ENCODE measurements around the gene ABHD17C. TPM values are rescaled to one million over a fixed set of nuclear protein-coding genes. Genes with fewer than 3 reads are reported as not detected.

The ABHD17C gene
- total RNA-seq, 1 donor from 2014 or later = 6.8 TPM

- Mint-ChIP-seq H3K27me3 (ENCODE audit: unreplicated experiment) (peaks cover 12% of the 10 kb centered on the region), H3K36me3 (ENCODE audit: unreplicated experiment) (no peaks in the 10 kb centered on the region), H3K4me3 (ENCODE audit: unreplicated experiment) (peak overlapping the region; percentile 94), H3K9me3 (ENCODE audit: unreplicated experiment) (peaks cover 11% of the 10 kb centered on the region), H3K27ac (ENCODE audit: unreplicated experiment) (peak overlapping the region; percentile 62), H3K4me1 (ENCODE audit: low read depth, unreplicated experiment) (peaks cover 8% of the 10 kb centered on the region)
- no peak for DNase-seq
- no peak for TF ChIP-seq CTCF (IDR thresholded peaks at IDR 0.05; ENCODE audit: partially characterized antibody, unreplicated experiment)
These were observed 976 bp downstream of the ABHD17C start for GRCh38 chr15:80695911-80696661.

GRCh38 chr15:80697075-80697685 lies 2.1 kb downstream of the ABHD17C start:
- DNase-seq = no peak
- no peaks in the 10 kb centered on the region for H3K36me3 Mint-ChIP-seq (ENCODE audit: unreplicated experiment)
- no peak for TF ChIP-seq CTCF (IDR thresholded peaks at IDR 0.05; ENCODE audit: partially characterized antibody, unreplicated experiment)
- peaks cover 8% of the 10 kb centered on the region for H3K4me1 Mint-ChIP-seq (ENCODE audit: low read depth, unreplicated experiment)
- H3K4me3 Mint-ChIP-seq (ENCODE audit: unreplicated experiment) = peak overlapping the region; percentile 86
- H3K9me3 Mint-ChIP-seq (ENCODE audit: unreplicated experiment) = peaks cover 11% of the 10 kb centered on the region
- H3K27ac Mint-ChIP-seq (ENCODE audit: unreplicated experiment) = no peak overlapping the region
- H3K27me3 Mint-ChIP-seq (ENCODE audit: unreplicated experiment) = peaks cover 12% of the 10 kb centered on the region

- no peak for DNase-seq
These were observed 3.6 kb downstream of the ABHD17C start for GRCh38 chr15:80698676-80699075.

GRCh38 chr15:80699981-80700380 lies 4.9 kb downstream of the ABHD17C start:
- Mint-ChIP-seq H3K36me3 (ENCODE audit: unreplicated experiment) (no peaks in the 10 kb centered on the region), H3K27ac (ENCODE audit: unreplicated experiment) (no peak overlapping the region)
- TF ChIP-seq CTCF (IDR thresholded peaks at IDR 0.05; ENCODE audit: partially characterized antibody, unreplicated experiment) = no peak

More at GRCh38 chr15:80698676-80699075, 3.6 kb downstream of the ABHD17C start:
- Mint-ChIP-seq H3K36me3 (ENCODE audit: unreplicated experiment) (no peaks in the 10 kb centered on the region), H3K4me3 (ENCODE audit: unreplicated experiment) (no peak overlapping the region), H3K9me3 (ENCODE audit: unreplicated experiment) (peaks cover 11% of the 10 kb centered on the region), H3K4me1 (ENCODE audit: low read depth, unreplicated experiment) (peaks cover 8% of the 10 kb centered on the region), H3K27ac (ENCODE audit: unreplicated experiment) (no peak overlapping the region), H3K27me3 (ENCODE audit: unreplicated experiment) (peaks cover 12% of the 10 kb centered on the region)
- TF ChIP-seq CTCF (IDR thresholded peaks at IDR 0.05; ENCODE audit: partially characterized antibody, unreplicated experiment) = no peak

More at GRCh38 chr15:80699981-80700380, 4.9 kb downstream of the ABHD17C start:
- Mint-ChIP-seq H3K4me3 (ENCODE audit: unreplicated experiment) (no peak overlapping the region), H3K4me1 (ENCODE audit: low read depth, unreplicated experiment) (peaks cover 10% of the 10 kb centered on the region), H3K27me3 (ENCODE audit: unreplicated experiment) (peaks cover 12% of the 10 kb centered on the region), H3K9me3 (ENCODE audit: unreplicated experiment) (peaks cover 6% of the 10 kb centered on the region)
- DNase-seq = no peak

Data from glutamatergic neuron (in vitro differentiated cells).